Fibroblast of the aortic adventitia (primary cell): ENCODE measurements around the gene CSMD2. TPM values are rescaled to one million over a fixed set of nuclear protein-coding genes. Genes with fewer than 3 reads are reported as not detected.
"Not testable (repeated sequence)": the region's sequence is repeated elsewhere in the genome, so short reads cannot be mapped to it uniquely, and the experiment has no call there.

Experiments
- DNase-seq: peaks from one replicate; pipeline ENCODE4 v3.0.0-alpha.2; 2010; ENCODE audit warnings: low read depth
- H3K4me3 ChIP-seq: 2 replicates; pipeline ENCODE4 v1.5.1; 2011; ENCODE audit warnings: low read depth, mild to moderate bottlenecking, control low read depth, low read length, moderate library complexity
- total RNA-seq: library from RNA; depleted of rRNA; stranded (reverse); fragments of >200 nt; gene quantifications from 2 replicates; pipeline ENCODE4 v1.2.3, GENCODE V29; 2012; ENCODE audit warnings: low replicate concordance
- TF ChIP-seq, protein P1 (sequence below): IDR thresholded peaks from 2 replicates; pipeline ENCODE4 v1.5.1; 2011; ENCODE audit warnings: mild to moderate bottlenecking, low read length, control low read depth, inconsistent platforms; ENCODE audit not compliant: insufficient read depth

The CSMD2 gene
- total RNA-seq, 1 donor: 6.6 TPM

DNA sequence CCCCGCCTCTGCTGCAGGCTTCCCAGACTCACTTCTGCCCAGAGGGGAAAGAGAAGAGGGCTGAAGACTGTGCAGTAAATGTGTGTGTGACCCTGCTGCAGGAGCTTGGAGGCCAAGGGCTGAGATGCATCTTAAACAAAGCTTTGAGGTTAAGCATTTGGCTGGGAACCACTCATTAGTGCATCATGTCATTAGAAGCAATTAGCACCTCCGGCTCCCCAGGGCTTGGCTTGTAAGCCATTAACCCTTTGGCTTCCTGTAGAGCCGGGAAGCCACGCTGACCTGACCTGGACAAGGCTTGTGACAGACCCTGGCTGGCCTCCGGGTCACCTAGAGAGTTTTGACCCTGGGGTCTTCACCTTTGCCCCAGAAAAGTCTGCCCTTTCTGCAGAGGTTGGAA is 77.0 kb downstream of the CSMD2 start:
- no peak overlapping the region for H3K4me3 ChIP-seq
- DNase-seq: no peak
- TF ChIP-seq, protein P1, sequence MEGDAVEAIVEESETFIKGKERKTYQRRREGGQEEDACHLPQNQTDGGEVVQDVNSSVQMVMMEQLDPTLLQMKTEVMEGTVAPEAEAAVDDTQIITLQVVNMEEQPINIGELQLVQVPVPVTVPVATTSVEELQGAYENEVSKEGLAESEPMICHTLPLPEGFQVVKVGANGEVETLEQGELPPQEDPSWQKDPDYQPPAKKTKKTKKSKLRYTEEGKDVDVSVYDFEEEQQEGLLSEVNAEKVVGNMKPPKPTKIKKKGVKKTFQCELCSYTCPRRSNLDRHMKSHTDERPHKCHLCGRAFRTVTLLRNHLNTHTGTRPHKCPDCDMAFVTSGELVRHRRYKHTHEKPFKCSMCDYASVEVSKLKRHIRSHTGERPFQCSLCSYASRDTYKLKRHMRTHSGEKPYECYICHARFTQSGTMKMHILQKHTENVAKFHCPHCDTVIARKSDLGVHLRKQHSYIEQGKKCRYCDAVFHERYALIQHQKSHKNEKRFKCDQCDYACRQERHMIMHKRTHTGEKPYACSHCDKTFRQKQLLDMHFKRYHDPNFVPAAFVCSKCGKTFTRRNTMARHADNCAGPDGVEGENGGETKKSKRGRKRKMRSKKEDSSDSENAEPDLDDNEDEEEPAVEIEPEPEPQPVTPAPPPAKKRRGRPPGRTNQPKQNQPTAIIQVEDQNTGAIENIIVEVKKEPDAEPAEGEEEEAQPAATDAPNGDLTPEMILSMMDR: no peak

DNA sequence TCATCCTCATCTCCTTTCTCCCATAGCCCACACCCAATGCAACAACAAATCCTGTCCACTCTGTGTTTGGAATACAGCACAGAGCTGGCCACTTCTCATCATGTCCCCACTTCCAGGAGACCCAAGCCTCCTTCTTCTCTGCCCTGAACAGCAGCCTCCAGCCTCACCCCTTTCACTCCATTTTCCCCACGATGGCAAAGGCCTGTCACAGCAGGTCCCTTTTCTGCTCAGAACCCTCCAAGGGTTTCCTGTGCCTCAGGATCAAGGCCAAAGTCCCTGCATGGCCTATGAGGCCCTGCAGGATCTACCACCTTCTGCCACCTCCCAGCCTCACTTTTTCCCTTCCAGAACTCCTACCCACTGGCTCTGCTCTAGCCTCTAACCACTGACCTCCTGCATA is 78.5 kb downstream of the CSMD2 start:
- no peak for DNase-seq
- TF ChIP-seq, protein P1: no peak
- H3K4me3 ChIP-seq: no peak overlapping the region

DNA sequence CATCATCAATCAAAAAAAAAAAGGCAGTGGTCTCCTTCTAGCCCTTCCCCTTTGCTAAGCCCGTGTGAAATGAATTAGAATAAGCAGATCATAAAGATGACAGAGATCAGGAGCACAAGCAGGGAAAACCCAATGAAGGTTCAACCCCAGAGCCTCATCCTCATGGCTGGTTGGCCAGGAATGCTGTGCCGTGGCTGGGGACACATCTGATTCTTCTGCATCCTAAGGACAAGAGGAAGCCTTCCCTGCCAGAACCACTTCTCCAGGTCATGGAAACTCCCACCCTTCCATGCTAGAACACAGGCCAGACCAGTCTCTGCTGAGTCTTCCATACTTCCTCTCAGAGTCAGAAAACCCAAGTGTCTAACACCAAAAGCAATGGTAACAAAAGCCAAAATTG is 81.1 kb downstream of the CSMD2 start:
- no peak overlapping the region for H3K4me3 ChIP-seq
- TF ChIP-seq, protein P1: no peak
- DNase-seq: no peak

DNA sequence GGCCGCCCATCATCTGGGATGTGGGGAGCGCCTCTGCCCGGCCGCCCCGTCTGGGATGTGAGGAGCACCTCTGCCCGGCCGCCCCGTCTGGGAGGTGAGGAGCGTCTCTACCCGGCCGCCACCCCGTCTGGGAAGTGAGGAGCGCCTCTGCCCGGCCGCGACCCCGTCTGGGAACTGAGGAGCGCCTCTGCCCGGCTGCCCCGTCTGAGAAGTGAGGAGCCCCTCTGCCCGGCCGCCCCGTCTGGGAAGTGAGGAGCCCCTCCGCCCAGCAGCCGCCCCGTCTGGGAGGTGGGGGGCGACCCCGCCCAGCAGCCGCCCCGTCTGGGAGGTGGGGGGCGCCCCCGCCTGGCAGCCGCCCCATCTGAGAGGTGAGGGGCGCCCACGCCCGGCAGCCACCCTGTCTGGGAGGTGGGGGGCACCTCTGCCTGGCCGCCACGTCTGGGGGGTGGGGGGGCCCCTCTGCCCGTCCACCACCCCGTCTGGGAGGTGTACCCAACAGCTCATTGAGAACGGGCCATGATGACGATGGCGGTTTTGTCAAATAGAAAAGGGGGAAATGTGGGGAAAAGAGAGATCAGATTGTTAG is 82.9 kb downstream of the CSMD2 start:
- not testable (repeated sequence) for H3K4me3 ChIP-seq, DNase-seq

DNA sequence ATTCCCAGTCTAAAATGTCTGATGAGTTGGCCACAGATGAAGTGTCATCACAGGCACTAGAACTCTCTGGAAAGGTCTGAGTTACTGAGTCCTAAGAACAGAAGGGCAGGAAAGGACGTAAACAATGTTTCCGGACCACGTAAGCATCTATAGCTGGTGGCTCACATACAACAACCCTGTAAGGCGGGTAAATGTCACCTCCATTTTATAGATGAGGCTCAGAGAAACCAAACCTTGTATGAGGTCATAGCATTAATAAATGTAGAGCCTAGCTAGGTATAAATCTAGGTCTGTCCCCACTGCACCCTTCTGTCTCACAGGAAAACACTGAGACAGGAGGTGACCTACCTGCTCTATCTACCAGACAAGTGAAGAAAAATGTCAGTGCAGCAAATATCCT is 86.6 kb downstream of the CSMD2 start:
- no peak overlapping the region for H3K4me3 ChIP-seq
- TF ChIP-seq, protein P1: no peak
- no peak for DNase-seq

DNA sequence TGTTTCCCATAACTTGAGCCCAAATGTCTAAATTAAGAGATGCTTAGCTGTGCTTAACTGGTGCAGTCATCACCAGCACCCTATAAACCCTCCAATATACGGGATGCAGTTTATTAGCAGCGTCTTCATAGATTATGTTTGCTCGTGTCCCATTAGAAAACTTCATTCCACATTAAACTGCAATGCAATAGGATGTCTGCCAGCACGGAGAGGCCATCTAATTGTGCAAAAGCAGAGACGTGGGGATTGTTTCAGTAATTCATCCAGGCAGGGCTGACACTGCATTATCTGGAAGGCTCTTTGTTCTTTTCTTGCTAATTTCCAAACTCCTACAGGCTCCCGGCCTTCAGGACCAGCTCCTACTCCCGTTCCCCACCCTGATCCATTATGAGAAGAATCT is 89.5 kb downstream of the CSMD2 start:
- H3K4me3 ChIP-seq: no peak overlapping the region
- DNase-seq: no peak
- TF ChIP-seq, protein P1: no peak

DNA sequence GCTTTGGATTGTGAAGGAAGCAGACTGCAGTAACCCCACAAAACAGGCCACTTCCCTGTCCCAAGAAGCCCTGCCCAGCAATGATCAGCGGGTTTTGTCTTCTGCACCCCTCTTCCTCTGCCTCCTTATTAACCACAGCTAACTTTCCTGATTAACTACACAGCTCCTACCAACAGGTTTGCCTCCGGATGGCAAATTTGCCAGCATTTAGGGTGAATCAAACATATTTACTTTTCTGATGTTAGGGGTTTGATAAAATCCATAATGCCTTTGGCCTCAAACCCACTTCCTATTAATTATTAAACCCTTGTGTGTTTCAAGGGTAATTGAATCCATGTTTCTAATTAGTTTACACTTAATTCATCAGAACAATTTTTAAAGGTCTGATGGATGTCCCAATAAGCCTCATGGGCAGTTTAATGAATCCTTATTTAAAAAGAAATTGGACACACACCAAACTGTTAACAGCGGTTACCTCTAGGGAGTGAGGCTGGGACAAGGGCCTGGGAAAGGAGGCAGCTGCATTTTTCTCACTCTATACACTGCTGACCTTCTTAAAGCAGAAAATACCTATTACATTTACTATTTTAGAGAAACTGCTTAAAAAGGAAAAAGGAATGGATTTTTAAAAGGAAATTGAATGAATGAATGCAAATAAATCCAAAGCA is 91.9 kb downstream of the CSMD2 start:
- TF ChIP-seq, protein P1: no peak
- DNase-seq: no peak
- H3K4me3 ChIP-seq: no peak overlapping the region
